ENCODE data around the gene CATSPERB.
"Not testable (repeated sequence)": the region's sequence is repeated elsewhere in the genome, so short reads cannot be mapped to it uniquely, and the experiment has no call there.

Gene CATSPERB

GRCh38 chr14:91636604-91637003, 95.3 kb downstream of the CATSPERB start:
- Histone ChIP-seq H4K20me1 (no peaks in the 10 kb centered on the region), H3K36me3 (no peaks in the 10 kb centered on the region), H3K4me2 (no peak overlapping the region), H3K9me3 (no peaks in the 10 kb centered on the region), H3K9ac (no peak overlapping the region), H3K4me3 (no peak overlapping the region), H3K27ac (no peak overlapping the region), H3K4me1 (no peaks in the 10 kb centered on the region), H3K27me3 (no peaks in the 10 kb centered on the region)
- TF ChIP-seq Cebpa-rat (IDR thresholded peaks at IDR 0.05): no peak

GRCh38 chr14:91624757-91625156, 107.1 kb downstream of the CATSPERB start:
- Histone ChIP-seq H3K9me3 (no peaks in the 10 kb centered on the region), H3K4me3 (no peak overlapping the region), H3K4me1 (no peaks in the 10 kb centered on the region), H4K20me1 (no peaks in the 10 kb centered on the region), H3K4me2 (no peak overlapping the region), H3K27me3 (no peaks in the 10 kb centered on the region), H3K9ac (no peak overlapping the region), H3K27ac (no peak overlapping the region), H3K36me3 (no peaks in the 10 kb centered on the region)
- TF ChIP-seq Cebpa-rat (IDR thresholded peaks at IDR 0.05): no peak; the same call in 1 of the 2 replicates

- no peaks in the 10 kb centered on the region for H4K20me1 ChIP-seq
- no peaks in the 10 kb centered on the region for H3K4me1 ChIP-seq
- no peaks in the 10 kb centered on the region for H3K27me3 ChIP-seq
- no peaks in the 10 kb centered on the region for H3K9me3 ChIP-seq
- H3K36me3 ChIP-seq: no peaks in the 10 kb centered on the region
- H3K27ac ChIP-seq: no peak overlapping the region
- H3K4me2 ChIP-seq: no peak overlapping the region
- TF ChIP-seq Cebpa-rat (IDR thresholded peaks at IDR 0.05): no peak
- H3K9ac ChIP-seq: no peak overlapping the region
- no peak overlapping the region for H3K4me3 ChIP-seq
These were observed 117.7 kb downstream of the CATSPERB start for GRCh38 chr14:91614187-91614586.

- H3K27me3 ChIP-seq: no peaks in the 10 kb centered on the region
- TF ChIP-seq Cebpa-rat (IDR thresholded peaks at IDR 0.05): no peak
- H3K9me3 ChIP-seq: no peaks in the 10 kb centered on the region
- H3K36me3 ChIP-seq: no peaks in the 10 kb centered on the region
- H3K4me2 ChIP-seq: no peak overlapping the region
- no peaks in the 10 kb centered on the region for H4K20me1 ChIP-seq
- no peak overlapping the region for H3K9ac ChIP-seq
- H3K4me1 ChIP-seq: no peaks in the 10 kb centered on the region
- no peak overlapping the region for H3K27ac ChIP-seq
- no peak overlapping the region for H3K4me3 ChIP-seq
These were observed 118.3 kb downstream of the CATSPERB start for GRCh38 chr14:91613459-91614112.

GRCh38 chr14:91611528-91611927, 120.4 kb downstream of the CATSPERB start:
- TF ChIP-seq Cebpa-rat (IDR thresholded peaks at IDR 0.05): no peak
- no peaks in the 10 kb centered on the region for H3K36me3 ChIP-seq
- H3K4me2 ChIP-seq: no peak overlapping the region
- H3K9ac ChIP-seq: no peak overlapping the region
- H4K20me1 ChIP-seq: no peaks in the 10 kb centered on the region
- H3K27me3 ChIP-seq: no peaks in the 10 kb centered on the region
- H3K27ac ChIP-seq: no peak overlapping the region
- H3K4me3 ChIP-seq: no peak overlapping the region
- H3K4me1 ChIP-seq: no peaks in the 10 kb centered on the region
- no peaks in the 10 kb centered on the region for H3K9me3 ChIP-seq

- Histone ChIP-seq H3K4me2 (no peak overlapping the region), H3K36me3 (no peaks in the 10 kb centered on the region), H3K27ac (no peak overlapping the region), H4K20me1 (no peaks in the 10 kb centered on the region), H3K9me3 (no peaks in the 10 kb centered on the region), H3K9ac (no peak overlapping the region), H3K4me1 (no peaks in the 10 kb centered on the region), H3K4me3 (no peak overlapping the region), H3K27me3 (no peaks in the 10 kb centered on the region)
- TF ChIP-seq Cebpa-rat (IDR thresholded peaks at IDR 0.05): no peak
These were observed 122.7 kb downstream of the CATSPERB start for GRCh38 chr14:91609161-91609560.

GRCh38 chr14:91607322-91608047, 124.4 kb downstream of the CATSPERB start:
- Histone ChIP-seq H3K4me3 (no peak overlapping the region), H3K27ac (no peak overlapping the region), H3K4me1 (no peaks in the 10 kb centered on the region), H3K9me3 (no peaks in the 10 kb centered on the region), H3K4me2 (no peak overlapping the region), H3K36me3 (no peaks in the 10 kb centered on the region), H3K9ac (no peak overlapping the region), H3K27me3 (no peaks in the 10 kb centered on the region), H4K20me1 (no peaks in the 10 kb centered on the region)
- no peak for TF ChIP-seq Cebpa-rat (IDR thresholded peaks at IDR 0.05)

GRCh38 chr14:91606851-91607250, 125.0 kb downstream of the CATSPERB start:
- Histone ChIP-seq H4K20me1 (no peaks in the 10 kb centered on the region), H3K27ac (no peak overlapping the region), H3K9me3 (no peaks in the 10 kb centered on the region), H3K4me1 (no peaks in the 10 kb centered on the region), H3K9ac (no peak overlapping the region), H3K4me3 (no peak overlapping the region), H3K4me2 (no peak overlapping the region), H3K27me3 (no peaks in the 10 kb centered on the region), H3K36me3 (no peaks in the 10 kb centered on the region)
- TF ChIP-seq Cebpa-rat (IDR thresholded peaks at IDR 0.05): no peak

GRCh38 chr14:91604611-91605010, 127.3 kb downstream of the CATSPERB start:
- H3K9me3 ChIP-seq, H3K36me3 ChIP-seq, H3K4me1 ChIP-seq, H3K9ac ChIP-seq, H3K4me2 ChIP-seq, H3K27ac ChIP-seq, H3K4me3 ChIP-seq, H4K20me1 ChIP-seq, H3K27me3 ChIP-seq: not testable (repeated sequence)

GRCh38 chr14:91599994-91600393, 131.9 kb downstream of the CATSPERB start:
- no peaks in the 10 kb centered on the region for H3K27me3 ChIP-seq
- H3K4me3 ChIP-seq: no peak overlapping the region
- H3K4me1 ChIP-seq: no peaks in the 10 kb centered on the region
- H3K9ac ChIP-seq: no peak overlapping the region
- no peak overlapping the region for H3K27ac ChIP-seq
- H3K9me3 ChIP-seq: peaks cover 25% of the 10 kb centered on the region
- H3K4me2 ChIP-seq: no peak overlapping the region
- H3K36me3 ChIP-seq: no peaks in the 10 kb centered on the region
- no peak for TF ChIP-seq Cebpa-rat (IDR thresholded peaks at IDR 0.05)
- H4K20me1 ChIP-seq: no peaks in the 10 kb centered on the region

Measured in BLaER1 (cell line).